CD4-positive, alpha-beta T cell treated with Interleukin-4 for 1 hour (primary cell): ENCODE data around the gene CCNB1IP1.
"Not testable (repeated sequence)": the region's sequence is repeated elsewhere in the genome, so short reads cannot be mapped to it uniquely, and the experiment has no call there.

Experiments
- DNase-seq, 2 donors: peaks; one replicate each; pipeline ENCODE4 v3.0.0-alpha.2; 2020 to 2022

CCNB1IP1 gene

GRCh38 chr14:20331053-20331613, 1.9 kb downstream of the CCNB1IP1 start:
- no peak for DNase-seq

- no peak for DNase-seq
Observed at GRCh38 chr14:20329355-20329754, 3.7 kb downstream of the CCNB1IP1 start.

- DNase-seq: no peak
Observed at GRCh38 chr14:20328705-20329104, 4.4 kb downstream of the CCNB1IP1 start.

GRCh38 chr14:20327005-20327869, 5.8 kb downstream of the CCNB1IP1 start:
- DNase-seq: peak; percentile 21 to 80

GRCh38 chr14:20317720-20318119, 15.4 kb downstream of the CCNB1IP1 start:
- DNase-seq: no peak

- no peak for DNase-seq
Observed at GRCh38 chr14:20314026-20314425, 19.1 kb downstream of the CCNB1IP1 start.

- no peak for DNase-seq
Observed at GRCh38 chr14:20306079-20306423, 27.0 kb downstream of the CCNB1IP1 start.

- peak; percentile 89 to 93 for DNase-seq
Observed at GRCh38 chr14:20305265-20306078, 27.6 kb downstream of the CCNB1IP1 start, which contains the start of gene TTC5. TSS of gene TTC5 (minus strand) at chr14:20305951. CDS start at chr14:20305937, 14 bp downstream.

GRCh38 chr14:20302042-20302755, 30.9 kb downstream of the CCNB1IP1 start:
- DNase-seq: no peak

GRCh38 chr14:20295067-20295466, 38.0 kb downstream of the CCNB1IP1 start:
- no peak for DNase-seq

- DNase-seq: no peak
Observed at GRCh38 chr14:20294636-20295035, 38.4 kb downstream of the CCNB1IP1 start.

- not testable (repeated sequence) for DNase-seq
Observed at GRCh38 chr14:20281998-20282397, 51.1 kb downstream of the CCNB1IP1 start.

- not testable (repeated sequence) for DNase-seq
Observed at GRCh38 chr14:20280265-20280664, 52.8 kb downstream of the CCNB1IP1 start.

- DNase-seq: peak in 1 of 2 donors; percentile 38
Observed at GRCh38 chr14:20278414-20278813, 54.7 kb downstream of the CCNB1IP1 start.

GRCh38 chr14:20277409-20277808, 55.7 kb downstream of the CCNB1IP1 start:
- no peak for DNase-seq

GRCh38 chr14:20274062-20274461, 59.0 kb downstream of the CCNB1IP1 start:
- DNase-seq: no peak

GRCh38 chr14:20264361-20264760, 68.7 kb downstream of the CCNB1IP1 start:
- DNase-seq: not testable (repeated sequence)

GRCh38 chr14:20262642-20263128, 70.4 kb downstream of the CCNB1IP1 start:
- no peak for DNase-seq
